H54 (cell line): Measurements from ENCODE around the gene SPDYE16.
"Not testable (repeated sequence)": the region's sequence is repeated elsewhere in the genome, so short reads cannot be mapped to it uniquely, and the experiment has no call there.

Experiments used
- DNase-seq: peaks from one replicate; pipeline ENCODE4 v3.0.0; 2011; ENCODE audit warnings: low spot score, mixed read lengths; ENCODE audit not compliant: insufficient read length
- FAIRE-seq: peaks from 3 replicates; lab custom pipeline; 2011; peaks lifted over from hg19 to GRCh38; lab: Jason Lieb, UNC

SPDYE16 gene

GRCh38 chr7:76543197-76543596 is at the start of gene SPDYE16:
Gene SPDYE16, minus strand, starts transcription at chr7:76543297. Its CDS starts 1,838 bp downstream, at chr7:76541459.
- not testable (repeated sequence) for DNase-seq, FAIRE-seq

GRCh38 chr7:76592694-76593093 is 49.6 kb upstream of the SPDYE16 start:
- not testable (repeated sequence) for DNase-seq, FAIRE-seq

GRCh38 chr7:76591602-76592304 is 48.7 kb upstream of the SPDYE16 start:
- not testable (repeated sequence) for DNase-seq, FAIRE-seq

GRCh38 chr7:76591033-76591432 is 47.9 kb upstream of the SPDYE16 start:
- DNase-seq, FAIRE-seq: not testable (repeated sequence)

- DNase-seq, result not testable (repeated sequence)
- FAIRE-seq, result peak; percentile 64
These were observed 45.5 kb upstream of the SPDYE16 start for GRCh38 chr7:76588586-76588985.

- not testable (repeated sequence) for FAIRE-seq, DNase-seq
These were observed 43.7 kb upstream of the SPDYE16 start for GRCh38 chr7:76586585-76587315.

- DNase-seq, result not testable (repeated sequence)
- FAIRE-seq, result peak; percentile 92
These were observed 40.7 kb upstream of the SPDYE16 start for GRCh38 chr7:76583636-76584281.

- peak; percentile 100 for FAIRE-seq
- DNase-seq, result not testable (repeated sequence)
These were observed 39.9 kb upstream of the SPDYE16 start for GRCh38 chr7:76582848-76583631.

GRCh38 chr7:76575919-76576655 is 33.0 kb upstream of the SPDYE16 start:
- FAIRE-seq, DNase-seq: not testable (repeated sequence)

- FAIRE-seq, result peak; percentile 98
- DNase-seq, result not testable (repeated sequence)
These were observed 32.3 kb upstream of the SPDYE16 start for GRCh38 chr7:76575431-76575830.

GRCh38 chr7:76572296-76572695 is 29.2 kb upstream of the SPDYE16 start:
- not testable (repeated sequence) for DNase-seq, FAIRE-seq

- FAIRE-seq, result peak; percentile 100
- DNase-seq, result not testable (repeated sequence)
These were observed 27.3 kb upstream of the SPDYE16 start for GRCh38 chr7:76570324-76570775.

GRCh38 chr7:76568742-76569141 is 25.6 kb upstream of the SPDYE16 start:
- not testable (repeated sequence) for DNase-seq
- FAIRE-seq, result peak; percentile 65

- not testable (repeated sequence) for DNase-seq
- peak; percentile 38 for FAIRE-seq
These were observed 24.7 kb upstream of the SPDYE16 start for GRCh38 chr7:76567753-76568152.

GRCh38 chr7:76567311-76567710 is 24.2 kb upstream of the SPDYE16 start:
- not testable (repeated sequence) for FAIRE-seq

GRCh38 chr7:76565001-76565400 is 21.9 kb upstream of the SPDYE16 start:
- not testable (repeated sequence) for FAIRE-seq, DNase-seq

More at GRCh38 chr7:76567311-76567710, 24.2 kb upstream of the SPDYE16 start:
- DNase-seq, result not testable (repeated sequence)

- FAIRE-seq, result not testable (repeated sequence)
These were observed 18.2 kb upstream of the SPDYE16 start for GRCh38 chr7:76561342-76561741.

GRCh38 chr7:76560157-76560556 is 17.1 kb upstream of the SPDYE16 start:
- FAIRE-seq, result peak; percentile 86

More at GRCh38 chr7:76561342-76561741, 18.2 kb upstream of the SPDYE16 start:
- DNase-seq, result not testable (repeated sequence)

GRCh38 chr7:76559685-76560084 is 16.6 kb upstream of the SPDYE16 start:
- peak; percentile 33 for FAIRE-seq
- DNase-seq, result not testable (repeated sequence)

More at GRCh38 chr7:76560157-76560556, 17.1 kb upstream of the SPDYE16 start:
- not testable (repeated sequence) for DNase-seq
